Astrocyte (in vitro differentiated cells and primary cell): Measurements from ENCODE around the gene DNLZ.

Source experiments
- CTCF ChIP-seq: IDR thresholded peaks from 2 replicates; pipeline ENCODE4 v1.5.1; 2011; ENCODE audit warnings: low read depth, mild to moderate bottlenecking, inconsistent platforms, low read length, moderate library complexity; ENCODE audit not compliant: insufficient read depth
- EZH2 ChIP-seq: IDR thresholded peaks from 2 replicates; pipeline ENCODE4 v1.6.1; 2012; ENCODE audit warnings: mild to moderate bottlenecking, low read length, inconsistent platforms; ENCODE audit not compliant: insufficient read depth

- TF ChIP-seq CTCF (peak; percentile 41), EZH2 (no peak)
These were observed 51.1 kb downstream of the DNLZ start for GRCh38 chr9:136312436-136312835.
